ENCODE results near the gene C2CD4D. TPM values are rescaled to one million over a fixed set of nuclear protein-coding genes. Genes with fewer than 3 reads are reported as not detected.

C2CD4D gene
- total RNA-seq, 4 donors from 2014 or later, result not detected

DNA sequence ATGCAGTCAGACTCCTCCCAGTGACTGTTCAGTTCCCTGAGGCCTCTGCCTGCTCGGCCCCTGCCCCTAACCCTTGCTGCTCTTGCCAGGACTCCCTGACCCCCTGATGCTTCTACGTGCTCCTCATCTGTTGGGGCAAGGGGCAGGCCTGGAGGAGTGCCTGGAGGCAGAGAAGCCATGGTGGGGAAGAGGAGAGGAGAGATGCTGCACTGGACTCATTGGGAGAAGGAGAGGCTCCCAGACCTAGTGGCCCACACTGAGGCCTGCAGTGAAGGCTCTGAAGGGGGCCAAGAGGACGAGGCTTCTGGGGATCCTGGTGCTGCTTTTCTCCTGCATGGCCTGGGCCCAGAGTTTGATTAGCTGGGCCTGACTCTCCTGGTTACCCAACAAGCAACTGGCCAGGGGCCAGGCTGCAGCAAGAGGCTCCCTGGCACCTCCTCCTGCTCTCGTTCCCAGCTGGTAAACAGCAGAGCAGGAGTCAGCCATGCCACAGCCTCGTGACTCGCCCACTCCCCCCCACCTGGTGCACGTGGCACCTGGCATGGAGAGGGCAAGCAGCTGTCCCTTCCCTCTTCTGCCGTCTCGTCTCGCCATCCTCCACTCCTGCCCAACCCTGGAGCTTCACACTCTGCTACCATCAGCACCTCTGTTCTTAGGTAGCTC is 7.2 kb downstream of the C2CD4D start:
- Histone ChIP-seq H3K27ac (no peak overlapping the region), H3K27me3 (no peaks in the 10 kb centered on the region), H3K4me3 (no peak overlapping the region), H3K36me3 (no peaks in the 10 kb centered on the region), H3K9me3 (no peaks in the 10 kb centered on the region), H3K4me1 (no peaks in the 10 kb centered on the region)
- peak; percentile 33 to 34 for DNase-seq
- no peak for TF ChIP-seq POLR2A (IDR thresholded peaks at IDR 0.05)
- TF ChIP-seq, protein P1, sequence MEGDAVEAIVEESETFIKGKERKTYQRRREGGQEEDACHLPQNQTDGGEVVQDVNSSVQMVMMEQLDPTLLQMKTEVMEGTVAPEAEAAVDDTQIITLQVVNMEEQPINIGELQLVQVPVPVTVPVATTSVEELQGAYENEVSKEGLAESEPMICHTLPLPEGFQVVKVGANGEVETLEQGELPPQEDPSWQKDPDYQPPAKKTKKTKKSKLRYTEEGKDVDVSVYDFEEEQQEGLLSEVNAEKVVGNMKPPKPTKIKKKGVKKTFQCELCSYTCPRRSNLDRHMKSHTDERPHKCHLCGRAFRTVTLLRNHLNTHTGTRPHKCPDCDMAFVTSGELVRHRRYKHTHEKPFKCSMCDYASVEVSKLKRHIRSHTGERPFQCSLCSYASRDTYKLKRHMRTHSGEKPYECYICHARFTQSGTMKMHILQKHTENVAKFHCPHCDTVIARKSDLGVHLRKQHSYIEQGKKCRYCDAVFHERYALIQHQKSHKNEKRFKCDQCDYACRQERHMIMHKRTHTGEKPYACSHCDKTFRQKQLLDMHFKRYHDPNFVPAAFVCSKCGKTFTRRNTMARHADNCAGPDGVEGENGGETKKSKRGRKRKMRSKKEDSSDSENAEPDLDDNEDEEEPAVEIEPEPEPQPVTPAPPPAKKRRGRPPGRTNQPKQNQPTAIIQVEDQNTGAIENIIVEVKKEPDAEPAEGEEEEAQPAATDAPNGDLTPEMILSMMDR (IDR thresholded peaks at IDR 0.05), result no peak
- intact Hi-C loops (cut with DNase I; ENCODE audit: low total_unique reads), result no loop called here

DNA sequence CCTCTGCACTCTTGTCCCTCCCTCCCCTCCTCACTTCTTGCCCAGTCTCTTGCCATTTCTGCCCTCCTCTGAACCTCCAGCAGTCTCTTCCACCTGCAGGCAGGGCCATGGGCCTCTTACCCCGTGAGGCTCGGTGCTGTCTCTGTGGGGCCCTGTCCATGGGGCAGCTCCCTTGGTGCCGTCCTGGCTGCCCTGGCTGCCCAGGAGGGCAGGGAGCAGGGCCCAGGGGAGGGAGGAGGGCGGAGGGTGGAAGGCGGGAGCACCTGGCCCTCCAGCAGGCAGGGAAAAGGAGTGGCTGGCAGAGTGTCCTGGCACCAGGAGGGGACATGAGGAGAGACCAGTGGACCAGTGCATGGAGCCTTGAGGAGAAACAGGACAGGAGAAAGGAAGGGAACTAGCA is 8.0 kb downstream of the C2CD4D start, which contains the start of gene RORC:
RORC (minus strand) TSS at position 198 of the 400 bp plus-strand sequence; CDS start at position 160, 38 bp downstream.
- Histone ChIP-seq H3K36me3 (no peaks in the 10 kb centered on the region), H3K27me3 (no peaks in the 10 kb centered on the region), H3K4me1 (no peaks in the 10 kb centered on the region), H3K4me3 (no peak within 1 kb of the TSS), H3K27ac (no peak within 1 kb of the TSS), H3K9me3 (no peaks in the 10 kb centered on the region)
- DNase-seq, result no peak
- intact Hi-C loops (cut with DNase I; ENCODE audit: low total_unique reads), result no loop called here
- TF ChIP-seq, protein P1 (IDR thresholded peaks at IDR 0.05), result no peak
- peak in 1 of 2 donors; percentile 43 for TF ChIP-seq POLR2A (IDR thresholded peaks at IDR 0.05)

DNA sequence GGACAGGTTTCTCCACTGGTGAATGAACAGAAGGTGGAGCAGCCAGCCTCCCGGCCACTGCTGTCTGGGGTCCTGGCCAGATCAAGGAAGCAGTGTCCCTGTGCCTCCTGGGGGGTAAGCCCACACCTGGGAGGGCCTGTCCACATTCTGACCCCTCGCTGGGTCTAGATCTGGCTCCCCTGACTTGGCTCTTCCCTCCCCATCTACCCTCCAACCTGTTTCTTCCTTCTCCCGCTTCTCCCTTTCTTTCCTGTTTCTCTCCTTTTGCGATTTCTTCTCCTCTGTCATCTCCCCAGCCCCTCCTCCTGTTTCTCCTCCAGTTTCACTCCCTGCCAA is 8.4 kb downstream of the C2CD4D start:
- Histone ChIP-seq H3K9me3 (no peaks in the 10 kb centered on the region), H3K4me1 (no peaks in the 10 kb centered on the region), H3K4me3 (no peak overlapping the region), H3K36me3 (no peaks in the 10 kb centered on the region), H3K27me3 (no peaks in the 10 kb centered on the region), H3K27ac (no peak overlapping the region)
- intact Hi-C loops (cut with DNase I; ENCODE audit: low total_unique reads), result no loop called here
- DNase-seq, result no peak
- no peak for TF ChIP-seq POLR2A (IDR thresholded peaks at IDR 0.05)
- TF ChIP-seq, protein P1 (IDR thresholded peaks at IDR 0.05), result no peak

DNA sequence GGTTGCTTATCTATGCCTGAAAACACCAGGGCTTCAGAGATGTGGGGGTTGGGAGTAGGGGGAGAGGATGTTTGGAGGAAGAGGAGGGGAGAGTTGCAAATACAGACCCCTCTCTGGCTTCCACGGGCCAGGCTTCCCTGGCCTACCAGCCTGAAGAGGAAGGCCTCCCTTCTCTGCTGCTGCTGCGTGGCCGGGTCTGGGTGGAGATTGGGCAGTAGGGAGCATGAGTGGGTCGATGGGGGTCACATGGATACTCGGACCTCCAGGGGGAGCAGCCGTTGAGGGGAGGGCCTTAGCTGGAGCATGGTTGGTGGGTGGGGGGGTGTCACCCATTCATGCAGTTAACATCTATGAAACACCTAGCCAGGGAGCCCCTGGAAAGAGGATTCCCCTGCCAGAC is 9.6 kb downstream of the C2CD4D start:
- H3K4me3 ChIP-seq, result no peak overlapping the region
- H3K27me3 ChIP-seq, result no peaks in the 10 kb centered on the region
- no peak overlapping the region for H3K27ac ChIP-seq
- TF ChIP-seq POLR2A (IDR thresholded peaks at IDR 0.05), result no peak
- TF ChIP-seq, protein P1 (IDR thresholded peaks at IDR 0.05), result no peak
- H3K36me3 ChIP-seq, result no peaks in the 10 kb centered on the region
- no peak for DNase-seq
- H3K9me3 ChIP-seq, result no peaks in the 10 kb centered on the region
- no peaks in the 10 kb centered on the region for H3K4me1 ChIP-seq
- intact Hi-C loops (cut with DNase I; ENCODE audit: low total_unique reads), result no loop called here

DNA sequence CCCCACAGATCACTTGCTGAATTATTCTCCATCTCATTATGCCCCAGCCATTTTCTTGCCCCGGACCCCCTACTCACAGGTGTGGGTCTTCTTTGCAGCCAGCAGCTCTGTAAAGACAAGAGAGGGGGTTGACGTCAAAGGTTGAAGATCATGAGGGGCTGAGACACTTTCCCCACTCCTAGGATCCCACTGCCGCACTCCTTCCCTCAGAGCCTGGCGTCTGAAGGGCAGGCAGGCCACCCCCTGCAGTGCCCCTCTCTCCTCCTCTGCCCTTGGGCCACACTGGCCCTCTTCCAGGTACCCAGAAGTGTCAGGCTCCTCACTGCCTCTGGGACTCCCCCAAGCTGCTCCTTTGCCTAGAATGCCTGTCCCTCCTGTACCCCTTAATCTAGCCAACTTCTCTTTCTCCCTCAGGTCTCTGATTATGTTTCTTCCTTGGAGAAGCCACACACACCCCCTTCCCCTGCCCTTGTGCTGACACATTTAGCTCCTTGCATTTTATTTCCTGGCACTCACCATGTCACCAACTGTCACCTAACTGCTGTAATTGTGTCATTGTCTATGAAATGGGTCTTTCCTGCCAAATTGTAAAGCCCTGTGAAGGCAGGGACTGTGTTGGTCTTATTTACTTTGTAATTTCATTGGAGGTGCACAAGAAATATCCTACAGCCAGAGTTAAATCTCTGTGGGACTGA is 10.1 kb downstream of the C2CD4D start:
- no peak overlapping the region for H3K4me3 ChIP-seq
- H3K9me3 ChIP-seq, result no peaks in the 10 kb centered on the region
- intact Hi-C loops (cut with DNase I; ENCODE audit: low total_unique reads), result no loop called here
- no peak overlapping the region for H3K27ac ChIP-seq
- no peak for TF ChIP-seq POLR2A (IDR thresholded peaks at IDR 0.05)
- TF ChIP-seq, protein P1 (IDR thresholded peaks at IDR 0.05), result no peak
- H3K4me1 ChIP-seq, result no peaks in the 10 kb centered on the region
- no peak for DNase-seq
- H3K36me3 ChIP-seq, result no peaks in the 10 kb centered on the region
- H3K27me3 ChIP-seq, result no peaks in the 10 kb centered on the region

All from uterus (tissue), 4 donors.